IgD-negative memory B cell (primary cell): ENCODE results near the gene ZNF536. TPM values are rescaled to one million over a fixed set of nuclear protein-coding genes. Genes with fewer than 3 reads are reported as not detected.

Experiments used
- H3K27ac Mint-ChIP-seq, 3 donors: one replicate each; pipeline ENCODE4 v1.8.0; 2020 to 2022; ENCODE audit warnings: mild to moderate bottlenecking in 3 of 3, mixed read lengths in 3 of 3, moderate library complexity in 1 of 3
- H3K27me3 Mint-ChIP-seq: one replicate; pipeline ENCODE4 v1.8.0; 2021; ENCODE audit warnings: mixed read lengths
- H3K36me3 Mint-ChIP-seq: one replicate; pipeline ENCODE4 v1.8.0; 2020; ENCODE audit warnings: mild to moderate bottlenecking, mixed read lengths
- H3K4me1 Mint-ChIP-seq, 3 donors: one replicate each; pipeline ENCODE4 v1.8.0; 2020 to 2022; ENCODE audit warnings: mixed read lengths in 3 of 3, mild to moderate bottlenecking in 1 of 3
- H3K4me3 Mint-ChIP-seq, 4 donors: one replicate each; pipeline ENCODE4 v1.8.0; 2020 to 2022; ENCODE audit warnings: mild to moderate bottlenecking in 4 of 4, mixed read lengths in 4 of 4, moderate library complexity in 3 of 4
- H3K9me3 Mint-ChIP-seq, 3 donors: one replicate each; pipeline ENCODE4 v1.8.0; 2020 to 2021; ENCODE audit warnings: mixed read lengths in 3 of 3, mild to moderate bottlenecking in 1 of 3
- polyA plus RNA-seq: library from polyadenylated mRNA; unstranded; fragments of 300-500 nt; fragmentation: Illumina TruSeq; gene quantifications from one replicate; pipeline ENCODE4 v1.2.3, GENCODE V29; 2021

Gene ZNF536
- polyA plus RNA-seq, 1 donor from 2014 or later, result not detected

GRCh38 chr19:30423481-30423880 lies 51.3 kb downstream of the ZNF536 start:
- Mint-ChIP-seq H3K27ac (no peak overlapping the region), H3K36me3 (no peaks in the 10 kb centered on the region), H3K4me3 (no peak overlapping the region), H3K4me1 (no peaks in the 10 kb centered on the region), H3K27me3 (peaks cover 7% of the 10 kb centered on the region), H3K9me3 (peaks cover 2 to 9% (median 4%) of the 10 kb centered on the region in 3 donors)

DNA sequence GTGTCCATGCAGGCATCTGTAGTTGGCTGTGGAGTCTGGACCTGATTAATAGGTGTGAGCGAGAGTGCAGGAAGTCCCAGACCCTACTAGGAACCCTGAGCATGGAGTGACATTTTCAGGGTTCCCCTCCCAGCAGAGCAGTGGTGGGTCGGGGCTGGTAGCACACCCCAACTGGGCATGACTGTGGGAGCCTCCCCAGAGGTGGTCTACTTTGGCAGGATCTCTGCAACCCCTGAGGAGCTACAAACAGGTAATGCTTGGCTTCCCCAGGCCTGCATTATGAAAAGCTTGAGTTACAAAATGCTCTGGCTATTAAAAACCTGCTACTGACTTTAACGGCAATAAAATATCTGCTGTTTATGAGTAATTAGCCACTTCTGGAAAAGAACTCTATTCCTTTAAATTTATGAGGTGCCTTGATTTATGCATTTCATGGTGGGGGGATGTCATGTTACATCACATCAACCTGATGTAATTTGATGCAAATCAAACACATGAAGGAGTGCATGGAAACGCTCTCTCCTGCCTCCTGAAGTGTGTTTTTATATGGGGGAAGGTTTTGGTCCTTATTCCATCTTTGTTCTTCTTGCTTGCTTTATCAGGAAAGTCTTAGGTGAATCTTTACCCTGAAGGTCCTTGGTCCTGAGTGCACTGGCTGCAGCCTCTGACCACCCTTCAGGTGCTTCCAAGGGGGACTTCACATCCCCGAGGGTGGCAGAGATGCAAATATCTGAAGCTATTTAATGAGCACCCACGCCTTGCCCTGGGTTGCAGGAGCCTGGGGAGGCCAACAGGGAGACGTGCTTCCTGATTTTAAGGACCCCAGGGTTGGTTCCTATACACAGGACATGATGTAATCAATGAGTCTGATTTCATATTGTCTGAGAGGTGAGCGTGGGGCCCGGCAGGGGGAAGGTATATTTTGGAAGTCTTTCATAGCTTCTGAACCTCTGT lies 54.0 kb downstream of the ZNF536 start:
- no peak overlapping the region for H3K4me3 Mint-ChIP-seq
- no peak overlapping the region for H3K27ac Mint-ChIP-seq
- no peaks in the 10 kb centered on the region for H3K4me1 Mint-ChIP-seq
- no peaks in the 10 kb centered on the region for H3K36me3 Mint-ChIP-seq
- H3K9me3 Mint-ChIP-seq, result peaks cover 2 to 9% (median 5%) of the 10 kb centered on the region in 3 donors
- H3K27me3 Mint-ChIP-seq, result peaks cover 6% of the 10 kb centered on the region

GRCh38 chr19:30426864-30427263 lies 54.7 kb downstream of the ZNF536 start:
- Mint-ChIP-seq H3K27me3 (peaks cover 6% of the 10 kb centered on the region), H3K4me3 (no peak overlapping the region), H3K27ac (no peak overlapping the region), H3K36me3 (no peaks in the 10 kb centered on the region), H3K9me3 (peaks cover 2 to 9% (median 5%) of the 10 kb centered on the region in 3 donors), H3K4me1 (no peaks in the 10 kb centered on the region)

- H3K27me3 Mint-ChIP-seq, result peaks cover 6% of the 10 kb centered on the region
- H3K4me1 Mint-ChIP-seq, result no peaks in the 10 kb centered on the region
- no peak overlapping the region for H3K27ac Mint-ChIP-seq
- no peaks in the 10 kb centered on the region for H3K36me3 Mint-ChIP-seq
- no peak overlapping the region for H3K4me3 Mint-ChIP-seq
- H3K9me3 Mint-ChIP-seq, result peaks cover 0 to 9% (median 5%) of the 10 kb centered on the region in 3 donors
Observed at GRCh38 chr19:30428092-30428680, 56.0 kb downstream of the ZNF536 start.

DNA sequence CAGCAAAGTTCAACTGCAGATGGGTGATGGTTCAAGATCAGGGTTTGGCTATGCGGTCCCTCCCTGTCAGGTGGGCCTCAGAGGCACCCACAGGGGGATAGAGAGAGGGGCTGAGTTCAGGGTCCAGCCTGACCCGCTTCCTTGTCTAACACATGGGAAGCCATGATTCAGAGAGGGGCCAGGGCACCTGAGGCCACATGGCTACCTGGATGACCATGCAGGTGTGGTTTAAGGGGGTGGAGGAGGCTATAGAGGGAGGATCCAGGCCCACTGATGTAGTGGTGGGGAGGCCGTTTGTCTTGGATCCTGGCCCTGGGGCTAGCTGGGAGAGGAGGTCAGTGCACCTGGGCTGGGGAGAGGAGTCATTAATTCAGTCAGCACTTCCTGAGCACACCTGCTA lies 56.7 kb downstream of the ZNF536 start:
- Mint-ChIP-seq H3K4me3 (no peak overlapping the region), H3K27me3 (peaks cover 4% of the 10 kb centered on the region)

GRCh38 chr19:30430206-30430734 lies 58.1 kb downstream of the ZNF536 start:
- H3K9me3 Mint-ChIP-seq, result peaks cover 0 to 5% (median 5%) of the 10 kb centered on the region in 3 donors
- peaks cover 4% of the 10 kb centered on the region for H3K27me3 Mint-ChIP-seq
- no peak overlapping the region for H3K27ac Mint-ChIP-seq
- H3K36me3 Mint-ChIP-seq, result no peaks in the 10 kb centered on the region
- no peak overlapping the region for H3K4me3 Mint-ChIP-seq
- no peaks in the 10 kb centered on the region for H3K4me1 Mint-ChIP-seq

More for the DNA sequence above, 56.7 kb downstream of the ZNF536 start:
- Mint-ChIP-seq H3K4me1 (no peaks in the 10 kb centered on the region), H3K36me3 (no peaks in the 10 kb centered on the region), H3K27ac (no peak overlapping the region), H3K9me3 (peaks cover 0 to 9% (median 5%) of the 10 kb centered on the region in 3 donors)

- Mint-ChIP-seq H3K27me3 (peaks cover 4% of the 10 kb centered on the region), H3K27ac (no peak overlapping the region), H3K4me3 (no peak overlapping the region), H3K9me3 (peaks cover 0 to 7% (median 5%) of the 10 kb centered on the region in 3 donors), H3K36me3 (no peaks in the 10 kb centered on the region), H3K4me1 (no peaks in the 10 kb centered on the region)
Observed at GRCh38 chr19:30431591-30431990, 59.4 kb downstream of the ZNF536 start.

DNA sequence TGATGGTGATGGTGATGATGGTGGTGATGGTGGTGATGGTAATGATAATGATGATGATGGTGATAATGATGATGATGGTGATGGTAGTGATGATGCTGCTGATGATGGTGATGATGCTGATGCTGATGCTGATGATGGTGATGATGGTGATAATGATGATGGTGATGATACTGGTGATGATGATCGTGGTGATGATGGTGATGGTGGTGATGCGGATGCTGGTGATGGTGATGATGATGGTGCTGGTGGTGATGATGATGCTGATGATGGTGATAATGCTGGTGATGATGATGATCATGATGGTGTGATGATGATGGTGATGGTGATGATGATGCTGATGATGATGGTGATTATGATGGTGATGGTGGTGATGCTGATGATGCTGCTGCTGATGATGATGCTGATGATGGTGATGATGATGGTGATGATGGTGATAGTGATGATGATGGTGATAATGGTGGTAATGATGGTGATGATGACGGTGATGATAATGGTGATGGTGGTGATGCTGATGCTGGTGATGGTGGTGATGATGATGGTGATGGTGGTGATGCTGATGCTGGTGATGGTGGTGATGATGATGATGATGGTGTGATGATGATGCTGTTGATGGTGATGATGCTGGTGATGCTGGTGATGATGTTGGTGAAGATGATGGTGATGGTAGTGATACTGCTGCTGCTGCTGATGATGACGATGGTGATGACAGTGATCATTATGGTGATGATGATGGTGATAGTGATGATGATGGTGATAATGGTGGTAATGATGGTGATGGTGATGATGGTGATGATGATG lies 62.8 kb downstream of the ZNF536 start:
- Mint-ChIP-seq H3K27ac (no peak overlapping the region), H3K36me3 (no peaks in the 10 kb centered on the region), H3K4me1 (no peaks in the 10 kb centered on the region), H3K27me3 (peaks cover 2% of the 10 kb centered on the region), H3K4me3 (no peak overlapping the region), H3K9me3 (peaks cover 0 to 3% (median 0%) of the 10 kb centered on the region in 3 donors)

GRCh38 chr19:30437869-30438268 lies 65.7 kb downstream of the ZNF536 start:
- H3K36me3 Mint-ChIP-seq, result no peaks in the 10 kb centered on the region
- peaks cover 0 to 4% (median 0%) of the 10 kb centered on the region in 3 donors for H3K9me3 Mint-ChIP-seq

DNA sequence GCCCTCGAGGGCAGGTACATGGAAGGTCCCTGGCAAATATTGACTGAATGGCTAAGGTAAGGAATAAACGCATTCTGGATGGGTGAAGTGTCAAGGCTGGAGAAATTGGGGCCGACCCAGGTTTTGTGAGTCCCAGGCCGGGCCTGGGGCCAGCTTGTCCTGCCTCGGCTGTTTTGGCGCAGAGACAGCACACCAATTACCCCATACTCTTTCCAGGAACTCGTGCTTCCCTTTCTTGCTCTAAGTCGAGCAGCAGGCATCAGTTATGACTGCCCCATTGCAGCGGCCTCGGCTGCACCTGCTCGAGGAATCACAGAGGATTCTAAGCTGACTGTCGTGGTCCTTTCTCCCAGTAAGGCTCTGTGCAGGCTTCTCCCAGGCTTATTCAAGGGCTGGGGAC lies 67.1 kb downstream of the ZNF536 start:
- no peaks in the 10 kb centered on the region for H3K4me1 Mint-ChIP-seq
- no peak overlapping the region for H3K4me3 Mint-ChIP-seq
- H3K9me3 Mint-ChIP-seq, result peaks cover 0 to 4% (median 0%) of the 10 kb centered on the region in 3 donors
- H3K27ac Mint-ChIP-seq, result no peak overlapping the region
- no peaks in the 10 kb centered on the region for H3K36me3 Mint-ChIP-seq
- no peaks in the 10 kb centered on the region for H3K27me3 Mint-ChIP-seq

More at GRCh38 chr19:30437869-30438268, 65.7 kb downstream of the ZNF536 start:
- Mint-ChIP-seq H3K27me3 (no peaks in the 10 kb centered on the region), H3K27ac (no peak overlapping the region), H3K4me3 (no peak overlapping the region), H3K4me1 (no peaks in the 10 kb centered on the region)

GRCh38 chr19:30441011-30441410 lies 68.8 kb downstream of the ZNF536 start:
- no peak overlapping the region for H3K4me3 Mint-ChIP-seq
- peaks cover 0 to 4% (median 0%) of the 10 kb centered on the region in 3 donors for H3K9me3 Mint-ChIP-seq
- H3K4me1 Mint-ChIP-seq, result no peaks in the 10 kb centered on the region
- H3K27ac Mint-ChIP-seq, result no peak overlapping the region
- H3K36me3 Mint-ChIP-seq, result no peaks in the 10 kb centered on the region
- H3K27me3 Mint-ChIP-seq, result no peaks in the 10 kb centered on the region

DNA sequence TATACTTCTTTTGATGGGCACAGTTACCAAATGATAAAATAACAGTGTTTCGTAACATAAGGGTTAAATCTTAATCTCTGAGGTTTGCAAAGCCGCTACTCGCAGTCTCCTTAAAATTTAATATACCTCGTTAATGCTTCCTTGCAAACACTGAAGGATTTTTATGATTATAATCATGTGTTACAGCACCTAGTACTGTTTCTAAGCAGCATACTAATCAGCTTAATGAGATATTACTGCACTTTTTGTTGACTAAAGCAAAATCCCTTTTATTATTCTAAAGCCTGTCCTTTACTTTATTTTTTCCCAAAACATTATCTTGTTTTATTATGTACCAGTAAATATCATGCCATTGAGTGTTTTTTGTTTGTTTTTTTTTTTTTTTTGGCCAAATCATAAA lies 70.5 kb downstream of the ZNF536 start:
- Mint-ChIP-seq H3K4me1 (no peaks in the 10 kb centered on the region), H3K27ac (no peak overlapping the region), H3K9me3 (peaks cover 0 to 3% (median 0%) of the 10 kb centered on the region in 3 donors), H3K27me3 (no peaks in the 10 kb centered on the region), H3K36me3 (no peaks in the 10 kb centered on the region), H3K4me3 (no peak overlapping the region)

- H3K36me3 Mint-ChIP-seq, result no peaks in the 10 kb centered on the region
- H3K27me3 Mint-ChIP-seq, result no peaks in the 10 kb centered on the region
- no peak overlapping the region for H3K4me3 Mint-ChIP-seq
- no peak overlapping the region for H3K27ac Mint-ChIP-seq
- no peaks in the 10 kb centered on the region for H3K4me1 Mint-ChIP-seq
- peaks cover 0 to 4% (median 3%) of the 10 kb centered on the region in 3 donors for H3K9me3 Mint-ChIP-seq
Observed at GRCh38 chr19:30443531-30444252, 71.5 kb downstream of the ZNF536 start.

- Mint-ChIP-seq H3K36me3 (no peaks in the 10 kb centered on the region), H3K27me3 (no peaks in the 10 kb centered on the region), H3K27ac (no peak overlapping the region), H3K9me3 (peaks cover 0 to 4% (median 3%) of the 10 kb centered on the region in 3 donors), H3K4me1 (no peaks in the 10 kb centered on the region), H3K4me3 (no peak overlapping the region)
Observed at GRCh38 chr19:30444253-30444671, 72.1 kb downstream of the ZNF536 start.
